Measurements from ENCODE around the gene LGALS7. TPM values are rescaled to one million over a fixed set of nuclear protein-coding genes. Genes with fewer than 3 reads are reported as not detected.
"Not testable (repeated sequence)": the region's sequence is repeated elsewhere in the genome, so short reads cannot be mapped to it uniquely, and the experiment has no call there.

The LGALS7 gene
- total RNA-seq (2013) = not detected
- polyA plus RNA-seq = not detected
- polyA minus RNA-seq = not detected in 2 replicates
- total RNA-seq = 0 reads per million in 11 experiments

- no peak within 1 kb of the TSS for H3K9ac ChIP-seq (ENCODE audit: insufficient read depth, low read length, poor library complexity, severe bottlenecking)
- 94% methylated on average over 3 of the region's 14 CpGs for WGBS (ENCODE audit: insufficient coverage)
- no peaks in the 10 kb centered on the region for H3K27me3 ChIP-seq (ENCODE audit: control insufficient read depth in 2 of 2, insufficient read depth in 2 of 2, low read length in 2 of 2)
- peak within 1 kb of the TSS in 1 of 2 donors; percentile 14 for H3K4me3 Mint-ChIP-seq
- no peaks in the 10 kb centered on the region for H3K79me2 ChIP-seq (ENCODE audit: insufficient read depth, low read length)
- H2AFZ ChIP-seq (ENCODE audit: insufficient read depth, low read depth, low read length, poor library complexity, severe bottlenecking) = no peak within 1 kb of the TSS
- H3K27ac ChIP-seq (ENCODE audit: low read depth in 1 of 2, low read length in 2 of 2) = no peak within 1 kb of the TSS
- no peaks in the 10 kb centered on the region for H4K20me1 ChIP-seq (ENCODE audit: insufficient read depth, low read length)
- peaks cover 5 to 13% of the 10 kb centered on the region in 2 donors for H3K4me1 ChIP-seq (ENCODE audit: control insufficient read depth in 1 of 2, insufficient read depth in 2 of 2, low read length in 2 of 2)
- H3K27me3 Mint-ChIP-seq (ENCODE audit: low read depth in 3 of 3) = peaks cover 0 to 4% (median under 1%) of the 10 kb centered on the region in 3 donors
- H3K4me3 ChIP-seq (replicated peaks in 1 of 3; ENCODE audit: low read depth in 2 of 3, low read length in 3 of 3) = no peak within 1 kb of the TSS
- TF ChIP-seq CTCF (IDR thresholded peaks at IDR 0.05) = no peak
- no peaks in the 10 kb centered on the region for H3K36me3 Mint-ChIP-seq
- intact Hi-C loops (cut with micrococcal nuclease) = no loop called here
- no peaks in the 10 kb centered on the region for H3K9me3 ChIP-seq (replicated peaks in 1 of 2; ENCODE audit: control insufficient read depth in 1 of 2, insufficient read depth in 1 of 2, low read length in 2 of 2)
- no peak within 1 kb of the TSS for H3K4me2 ChIP-seq (replicated peaks; ENCODE audit: extremely low read depth, low read length, poor library complexity, severe bottlenecking)
- no peak for DNase-seq
- no peak within 1 kb of the TSS for H3K27ac Mint-ChIP-seq
- H3K9me3 Mint-ChIP-seq = no peaks in the 10 kb centered on the region
- no peaks in the 10 kb centered on the region for H3K36me3 ChIP-seq (replicated peaks in 1 of 2; ENCODE audit: control insufficient read depth in 1 of 2, insufficient read depth in 2 of 2, low read length in 2 of 2)
- H3K4me1 Mint-ChIP-seq = peaks cover 5% of the 10 kb centered on the region
Observed at GRCh38 chr19:38773469-38774177, at the start of gene LGALS7. LGALS7 (minus strand) TSS chr19:38773517; CDS start chr19:38773492, 25 bp downstream.

- H3K4me3 Mint-ChIP-seq; DNase-seq; H3K4me3 ChIP-seq (replicated peaks in 1 of 3; ENCODE audit: low read depth in 2 of 3, low read length in 3 of 3); H3K27me3 ChIP-seq (ENCODE audit: control insufficient read depth in 2 of 2, insufficient read depth in 2 of 2, low read length in 2 of 2); H3K9me3 Mint-ChIP-seq; H3K27ac Mint-ChIP-seq; H3K27me3 Mint-ChIP-seq (ENCODE audit: low read depth in 3 of 3); H3K9ac ChIP-seq (ENCODE audit: insufficient read depth, low read length, poor library complexity, severe bottlenecking); intact Hi-C loops (cut with micrococcal nuclease); H3K4me2 ChIP-seq (replicated peaks; ENCODE audit: extremely low read depth, low read length, poor library complexity, severe bottlenecking); H3K4me1 ChIP-seq (ENCODE audit: control insufficient read depth in 1 of 2, insufficient read depth in 2 of 2, low read length in 2 of 2); H3K4me1 Mint-ChIP-seq; H2AFZ ChIP-seq (ENCODE audit: insufficient read depth, low read depth, low read length, poor library complexity, severe bottlenecking); H3K27ac ChIP-seq (ENCODE audit: low read depth in 1 of 2, low read length in 2 of 2); H3K9me3 ChIP-seq (replicated peaks in 1 of 2; ENCODE audit: control insufficient read depth in 1 of 2, insufficient read depth in 1 of 2, low read length in 2 of 2): not testable (repeated sequence)
- H3K36me3 Mint-ChIP-seq = peaks cover 70 to 87% of the 10 kb centered on the region in 2 donors
- H3K79me2 ChIP-seq (ENCODE audit: insufficient read depth, low read length) = peaks cover 12% of the 10 kb centered on the region
- H3K36me3 ChIP-seq (replicated peaks in 1 of 2; ENCODE audit: control insufficient read depth in 1 of 2, insufficient read depth in 2 of 2, low read length in 2 of 2) = peaks cover 63 to 84% of the 10 kb centered on the region in 2 donors
- peaks cover 12% of the 10 kb centered on the region for H4K20me1 ChIP-seq (ENCODE audit: insufficient read depth, low read length)
- WGBS (ENCODE audit: insufficient coverage) = 97% methylated on average over 26 of the region's 29 CpGs
Observed at GRCh38 chr19:38821230-38821825, 48.0 kb upstream of the LGALS7 start.
